Activated naive CD8-positive, alpha-beta T cell treated with anti-CD3 and anti-CD28 coated beads for 36 hours (primary cell): ENCODE data around the gene PAQR8. TPM values are rescaled to one million over a fixed set of nuclear protein-coding genes. Genes with fewer than 3 reads are reported as not detected.
"Not testable (repeated sequence)": the region's sequence is repeated elsewhere in the genome, so short reads cannot be mapped to it uniquely, and the experiment has no call there.

Experiments
- DNase-seq: peaks from one replicate; pipeline ENCODE4 v3.0.0; 2021
- H3K27ac Mint-ChIP-seq: one replicate; pipeline ENCODE4 v1.8.0; 2022; ENCODE audit warnings: mild to moderate bottlenecking, moderate library complexity, mixed read lengths
- H3K27me3 Mint-ChIP-seq: one replicate; pipeline ENCODE4 v1.8.0; 2022; ENCODE audit warnings: mild to moderate bottlenecking, mixed read lengths
- H3K36me3 Mint-ChIP-seq: one replicate; pipeline ENCODE4 v1.8.0; 2021; ENCODE audit warnings: mild to moderate bottlenecking, mixed read lengths
- H3K4me1 Mint-ChIP-seq: one replicate; pipeline ENCODE4 v1.8.0; 2021; ENCODE audit warnings: mixed read lengths
- H3K4me3 Mint-ChIP-seq: one replicate; pipeline ENCODE4 v1.8.0; 2022; ENCODE audit warnings: mild to moderate bottlenecking, moderate library complexity, mixed read lengths
- H3K9me3 Mint-ChIP-seq: one replicate; pipeline ENCODE4 v1.8.0; 2022; ENCODE audit warnings: mixed read lengths
- total RNA-seq, 2 experiments: library from RNA; stranded (reverse); gene quantifications; one replicate each; pipeline ENCODE4 v1.2.3, GENCODE V29; 2021

The PAQR8 gene
- total RNA-seq, 2 experiments from 2014 or later = 11.0 to 11.4 TPM

DNA sequence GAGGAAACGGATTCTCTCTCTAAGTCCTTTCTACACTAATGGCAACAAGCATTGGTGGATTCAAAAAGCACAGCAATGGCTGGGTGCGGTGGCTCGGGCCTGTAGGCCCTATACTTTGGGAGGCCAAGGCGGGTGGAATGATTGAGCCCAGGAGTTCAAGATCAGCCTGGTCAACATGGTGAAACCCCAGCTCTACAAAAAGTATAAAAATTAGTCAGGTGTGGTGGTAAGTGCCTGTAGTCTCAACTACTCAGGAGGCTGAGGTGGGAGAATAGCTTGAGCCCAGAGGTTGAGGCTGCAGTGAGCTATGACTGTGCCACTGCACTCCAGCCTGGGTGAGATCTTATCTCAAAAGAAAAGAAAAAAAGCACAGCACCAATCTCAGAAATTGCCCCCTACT, 19.3 kb downstream of the PAQR8 start:
- H3K4me3 Mint-ChIP-seq = no peak overlapping the region
- peaks cover 73% of the 10 kb centered on the region for H3K4me1 Mint-ChIP-seq
- peak overlapping the region; percentile 26 for H3K27ac Mint-ChIP-seq
- DNase-seq = no peak
- H3K36me3 Mint-ChIP-seq = peaks cover 64% of the 10 kb centered on the region
- H3K27me3 Mint-ChIP-seq = no peaks in the 10 kb centered on the region
- peaks cover 18% of the 10 kb centered on the region for H3K9me3 Mint-ChIP-seq

DNA sequence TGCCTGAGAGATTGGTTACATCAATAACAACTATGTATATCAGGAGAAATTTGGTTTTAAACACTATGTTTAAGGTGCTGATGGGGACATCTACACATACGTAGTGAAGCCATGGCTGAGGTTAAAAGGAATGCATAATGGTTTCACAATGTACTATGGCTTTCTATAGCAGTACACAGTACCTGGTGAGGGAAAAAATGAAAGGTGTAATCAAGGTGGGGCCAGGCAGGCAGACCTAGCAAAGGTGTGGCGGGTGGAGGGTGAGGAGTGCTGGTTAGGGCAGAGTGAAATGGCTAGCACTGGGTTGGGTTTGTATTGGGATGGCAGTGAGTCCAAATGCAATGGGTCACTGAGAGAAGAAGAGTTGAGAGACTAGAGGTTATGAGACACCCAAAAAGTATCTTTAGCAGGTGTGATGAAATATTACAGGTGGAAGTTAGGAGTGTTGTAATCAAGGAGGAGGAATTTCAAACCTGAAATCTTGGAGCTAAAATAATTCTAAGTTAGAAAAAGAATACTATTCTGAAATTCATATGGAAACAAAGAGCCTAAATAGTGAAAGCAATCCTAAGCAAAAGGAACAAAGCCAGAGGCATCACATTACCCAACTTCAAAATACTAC, 22.3 kb downstream of the PAQR8 start:
- Mint-ChIP-seq H3K4me1 (peaks cover 68% of the 10 kb centered on the region), H3K27ac (no peak overlapping the region), H3K9me3 (peaks cover 19% of the 10 kb centered on the region), H3K36me3 (peaks cover 75% of the 10 kb centered on the region), H3K4me3 (no peak overlapping the region), H3K27me3 (no peaks in the 10 kb centered on the region)
- DNase-seq = no peak

DNA sequence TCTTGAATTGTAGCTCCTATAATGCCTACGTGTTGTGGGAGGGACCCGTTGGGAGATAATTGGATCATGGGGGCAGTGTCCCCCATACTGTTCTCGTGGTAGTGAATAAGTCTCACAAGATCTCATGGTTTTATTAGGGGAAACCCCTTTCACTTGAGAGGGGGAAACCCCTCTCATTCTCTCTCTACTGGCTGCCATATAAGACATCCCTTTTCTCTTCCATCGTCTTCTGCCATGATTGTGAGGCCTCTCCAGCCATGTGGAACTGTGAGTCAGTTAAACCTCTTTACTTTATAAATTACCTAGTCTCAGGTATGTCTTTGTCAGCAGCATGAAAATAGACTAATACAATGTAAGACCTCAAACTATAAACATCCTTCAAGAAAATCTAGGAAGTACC, 23.1 kb downstream of the PAQR8 start:
- H3K4me1 Mint-ChIP-seq = peaks cover 72% of the 10 kb centered on the region
- H3K36me3 Mint-ChIP-seq = peaks cover 69% of the 10 kb centered on the region
- H3K27me3 Mint-ChIP-seq = no peaks in the 10 kb centered on the region
- no peak overlapping the region for H3K4me3 Mint-ChIP-seq
- peaks cover 19% of the 10 kb centered on the region for H3K9me3 Mint-ChIP-seq
- no peak for DNase-seq
- H3K27ac Mint-ChIP-seq = peak overlapping the region; percentile 43

- not testable (repeated sequence) for H3K4me3 Mint-ChIP-seq, DNase-seq, H3K27me3 Mint-ChIP-seq
- peak overlapping the region; percentile 98 for H3K27ac Mint-ChIP-seq
- peaks cover 19% of the 10 kb centered on the region for H3K9me3 Mint-ChIP-seq
- H3K4me1 Mint-ChIP-seq = peaks cover 79% of the 10 kb centered on the region
- H3K36me3 Mint-ChIP-seq = peaks cover 55% of the 10 kb centered on the region
These were observed 26.2 kb downstream of the PAQR8 start for GRCh38 chr6:52388119-52388518.

- H3K27ac Mint-ChIP-seq = peak overlapping the region; percentile 98
- peaks cover 17% of the 10 kb centered on the region for H3K9me3 Mint-ChIP-seq
- H3K4me3 Mint-ChIP-seq = no peak overlapping the region
- no peak for DNase-seq
- H3K36me3 Mint-ChIP-seq = peaks cover 56% of the 10 kb centered on the region
- H3K27me3 Mint-ChIP-seq = no peaks in the 10 kb centered on the region
- peaks cover 83% of the 10 kb centered on the region for H3K4me1 Mint-ChIP-seq
These were observed 26.8 kb downstream of the PAQR8 start for GRCh38 chr6:52388790-52389189.

- no peak for DNase-seq
- H3K9me3 Mint-ChIP-seq = peaks cover 14% of the 10 kb centered on the region
- H3K36me3 Mint-ChIP-seq = peaks cover 51% of the 10 kb centered on the region
- H3K4me1 Mint-ChIP-seq = peaks cover 82% of the 10 kb centered on the region
- peak overlapping the region; percentile 98 for H3K27ac Mint-ChIP-seq
- H3K4me3 Mint-ChIP-seq = peak overlapping the region; percentile 75
- H3K27me3 Mint-ChIP-seq = no peaks in the 10 kb centered on the region
These were observed 27.3 kb downstream of the PAQR8 start for GRCh38 chr6:52389264-52389625.

GRCh38 chr6:52389626-52390360, 27.8 kb downstream of the PAQR8 start:
- H3K4me3 Mint-ChIP-seq = peak overlapping the region; percentile 75
- peak overlapping the region; percentile 98 for H3K27ac Mint-ChIP-seq

GRCh38 chr6:52390361-52390727, 28.4 kb downstream of the PAQR8 start:
- H3K27ac Mint-ChIP-seq = peak overlapping the region; percentile 98
- peaks cover 41% of the 10 kb centered on the region for H3K36me3 Mint-ChIP-seq
- H3K4me1 Mint-ChIP-seq = peaks cover 79% of the 10 kb centered on the region
- H3K4me3 Mint-ChIP-seq = peak overlapping the region; percentile 75
- peak; percentile 61 for DNase-seq
- peaks cover 5% of the 10 kb centered on the region for H3K9me3 Mint-ChIP-seq
- H3K27me3 Mint-ChIP-seq = no peaks in the 10 kb centered on the region

More at GRCh38 chr6:52389626-52390360, 27.8 kb downstream of the PAQR8 start:
- peak; percentile 68 for DNase-seq
- peaks cover 82% of the 10 kb centered on the region for H3K4me1 Mint-ChIP-seq
- peaks cover 46% of the 10 kb centered on the region for H3K36me3 Mint-ChIP-seq
- H3K9me3 Mint-ChIP-seq = peaks cover 10% of the 10 kb centered on the region
- H3K27me3 Mint-ChIP-seq = no peaks in the 10 kb centered on the region

GRCh38 chr6:52391599-52391998, 29.6 kb downstream of the PAQR8 start:
- Mint-ChIP-seq H3K4me1 (peaks cover 81% of the 10 kb centered on the region), H3K27ac (peak overlapping the region; percentile 64), H3K4me3 (no peak overlapping the region), H3K36me3 (peaks cover 34% of the 10 kb centered on the region), H3K27me3 (no peaks in the 10 kb centered on the region), H3K9me3 (peaks cover 8% of the 10 kb centered on the region)
- no peak for DNase-seq

DNA sequence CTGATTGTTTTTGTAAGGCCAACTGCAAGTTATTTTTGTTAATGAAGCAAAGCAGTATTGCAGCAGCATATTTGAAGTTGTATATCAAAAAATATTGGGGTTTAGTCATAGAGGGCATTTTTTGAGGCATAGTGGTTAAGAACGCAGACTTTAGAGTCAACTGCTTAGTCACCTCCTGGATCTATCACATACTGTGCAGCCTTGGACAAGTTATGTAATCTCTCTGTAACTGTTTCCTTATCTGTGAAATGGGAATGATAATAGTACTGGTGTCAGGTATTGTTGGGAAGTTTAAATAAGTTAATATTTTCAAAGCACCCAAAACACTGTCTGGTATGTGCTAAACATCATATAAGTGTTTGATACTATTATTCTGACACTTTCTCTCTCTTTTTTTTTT, 31.0 kb downstream of the PAQR8 start:
- Mint-ChIP-seq H3K9me3 (peaks cover 4% of the 10 kb centered on the region), H3K27me3 (no peaks in the 10 kb centered on the region), H3K4me3 (no peak overlapping the region), H3K36me3 (peaks cover 27% of the 10 kb centered on the region), H3K4me1 (peaks cover 90% of the 10 kb centered on the region), H3K27ac (peak overlapping the region; percentile 94)
- no peak for DNase-seq

DNA sequence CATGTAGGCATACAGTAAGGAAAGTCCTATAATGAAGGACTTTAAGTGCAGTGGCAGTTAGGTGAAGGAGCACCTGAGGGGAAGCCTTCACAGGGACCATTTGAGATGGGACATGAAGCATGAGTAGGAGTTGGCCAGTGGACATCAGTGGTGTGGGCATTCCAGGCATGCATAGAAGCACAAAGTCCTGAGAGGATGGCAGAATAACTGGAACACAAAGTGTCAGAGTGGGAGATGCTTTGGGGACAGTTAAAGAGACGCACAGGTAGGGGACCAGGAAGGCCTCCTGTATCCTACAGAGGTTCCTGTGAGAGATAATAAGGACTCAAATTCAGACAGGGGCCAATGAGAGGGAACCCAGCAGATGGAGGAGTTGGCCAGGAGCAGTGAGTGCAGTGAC, 31.8 kb downstream of the PAQR8 start:
- Mint-ChIP-seq H3K9me3 (peaks cover 4% of the 10 kb centered on the region), H3K27ac (peak overlapping the region; percentile 94), H3K4me3 (peak overlapping the region; percentile 61), H3K36me3 (peaks cover 20% of the 10 kb centered on the region), H3K4me1 (peaks cover 91% of the 10 kb centered on the region), H3K27me3 (no peaks in the 10 kb centered on the region)
- no peak for DNase-seq

DNA sequence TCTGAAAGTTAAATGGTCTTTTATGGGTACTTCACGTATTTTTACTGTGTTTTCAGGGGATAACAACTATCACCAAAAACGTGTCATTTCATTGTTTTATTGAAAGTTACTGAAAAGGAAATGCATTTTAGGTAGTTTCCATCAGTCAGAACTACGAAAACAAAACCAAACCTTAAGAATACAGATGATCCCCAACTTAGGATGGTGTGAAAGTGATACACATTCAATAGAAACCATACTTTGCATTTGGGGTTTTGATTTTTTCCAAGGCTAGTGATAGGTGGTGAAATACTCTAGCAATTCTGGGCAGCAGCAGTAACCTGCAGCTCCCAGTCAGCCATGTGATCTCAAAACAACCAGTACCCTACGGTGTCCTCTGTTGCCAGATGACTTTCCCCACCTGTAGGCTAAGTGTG, 32.3 kb downstream of the PAQR8 start:
- H3K27me3 Mint-ChIP-seq = no peaks in the 10 kb centered on the region
- peak; percentile 55 for DNase-seq
- peaks cover 19% of the 10 kb centered on the region for H3K36me3 Mint-ChIP-seq
- peak overlapping the region; percentile 94 for H3K27ac Mint-ChIP-seq
- H3K4me3 Mint-ChIP-seq = peak overlapping the region; percentile 61
- H3K9me3 Mint-ChIP-seq = peaks cover 4% of the 10 kb centered on the region
- peaks cover 91% of the 10 kb centered on the region for H3K4me1 Mint-ChIP-seq

- Mint-ChIP-seq H3K36me3 (peaks cover 17% of the 10 kb centered on the region), H3K27ac (peak overlapping the region; percentile 76), H3K4me3 (no peak overlapping the region), H3K27me3 (no peaks in the 10 kb centered on the region), H3K9me3 (peaks cover 4% of the 10 kb centered on the region), H3K4me1 (peaks cover 88% of the 10 kb centered on the region)
- no peak for DNase-seq
These were observed 34.0 kb downstream of the PAQR8 start for GRCh38 chr6:52395969-52396368.

- peaks cover 59% of the 10 kb centered on the region for H3K4me1 Mint-ChIP-seq
- no peak for DNase-seq
These were observed 37.8 kb downstream of the PAQR8 start for GRCh38 chr6:52399511-52400312.

More at GRCh38 chr6:52399511-52400312, 37.8 kb downstream of the PAQR8 start:
- H3K4me3 Mint-ChIP-seq = no peak overlapping the region
- H3K27me3 Mint-ChIP-seq = no peaks in the 10 kb centered on the region
- peak overlapping the region; percentile 76 for H3K27ac Mint-ChIP-seq
- H3K9me3 Mint-ChIP-seq = peaks cover 4% of the 10 kb centered on the region
- peaks cover 24% of the 10 kb centered on the region for H3K36me3 Mint-ChIP-seq
